ENCODE data around the gene MESP2. TPM values are rescaled to one million over a fixed set of nuclear protein-coding genes. Genes with fewer than 3 reads are reported as not detected.
"Not testable (repeated sequence)": the region's sequence is repeated elsewhere in the genome, so short reads cannot be mapped to it uniquely, and the experiment has no call there.

MESP2 gene
- total and polyA plus RNA-seq, 2 of the 8 experiments (the other 6 are each of a cell fraction or from before 2014, with no cell fraction given) = 0.35 to 0.80 TPM

GRCh38 chr15:89782619-89782950, 6.5 kb downstream of the MESP2 start:
- H3K23me2 ChIP-seq (ENCODE audit: low read depth, low read length); H3K4me3 ChIP-seq (ENCODE audit: extremely low read depth in 1 of 4, insufficient read depth in 2 of 4, low read depth in 3 of 4, low read length in 4 of 4); H3K4me2 ChIP-seq (ENCODE audit: insufficient read depth in 1 of 2, low read depth in 2 of 2, low read length in 2 of 2); H3K14ac ChIP-seq (ENCODE audit: insufficient read length); H2AFZ ChIP-seq (ENCODE audit: low read length); FAIRE-seq; H3K23ac ChIP-seq (ENCODE audit: insufficient read length); H4K91ac ChIP-seq (replicated peaks; ENCODE audit: insufficient read length, low read length); H3K4ac ChIP-seq (replicated peaks; ENCODE audit: insufficient read length, low read depth, low read length); H4K8ac ChIP-seq (ENCODE audit: extremely low read depth, insufficient read depth, low read length); H2AK5ac ChIP-seq (ENCODE audit: low read depth, low read length); H4K5ac ChIP-seq (ENCODE audit: insufficient read length, low read depth, low read length); H2BK20ac ChIP-seq (ENCODE audit: low read length); H3K27ac ChIP-seq (ENCODE audit: low read depth, low read length); H3K18ac ChIP-seq (ENCODE audit: extremely low read depth, low read length); H3K56ac ChIP-seq (replicated peaks; ENCODE audit: insufficient read length, low read depth, low read length); H2BK12ac ChIP-seq (ENCODE audit: low read depth, low read length); H2BK120ac ChIP-seq (replicated peaks; ENCODE audit: low read depth, low read length); H3K36me3 ChIP-seq (ENCODE audit: control insufficient read depth in 2 of 4, insufficient read depth in 4 of 4, low read length in 3 of 4); H4K20me1 ChIP-seq (replicated peaks in 1 of 2; ENCODE audit: control insufficient read depth in 1 of 2, insufficient read depth in 2 of 2, low read length in 2 of 2); H2BK5ac ChIP-seq (ENCODE audit: low read depth, low read length); H2BK15ac ChIP-seq (ENCODE audit: low read length); H3K9ac ChIP-seq (replicated peaks in 1 of 4; ENCODE audit: extremely low read depth in 1 of 4, low read depth in 3 of 4, low read length in 3 of 4); H3K9me3 ChIP-seq (ENCODE audit: insufficient read depth in 2 of 2, low read depth in 1 of 2, low read length in 1 of 2); DNase-seq (ENCODE audit: low read depth in 1 of 2, low spot score in 2 of 2); H3K79me1 ChIP-seq (ENCODE audit: low read depth, low read length); H3K79me2 ChIP-seq (ENCODE audit: control insufficient read depth in 1 of 2, insufficient read depth in 2 of 2, low read length in 2 of 2): not testable (repeated sequence)
- 92% methylated on average over 9 of the region's 9 CpGs; no CpG with 5 or more reads in 1 of the 2 experiments for WGBS, 2 experiments (ENCODE audit: extremely low coverage in 1 of 2, insufficient coverage in 1 of 2, insufficient read length in 1 of 2, insufficient replicate concordance in 2 of 2, low coverage in 1 of 2, low lambda C conversion rate in 2 of 2, missing lambda C conversion rate in 1 of 2)
- ChIA-PET POLR2A (ENCODE audit: partially characterized antibody) (interaction anchor here (1.4 to 1.5 kb wide), 2 partner anchors 15 to 24 kb away, joined by 3 to 4 read pairs; no protein-coding TSS in a partner anchor), CTCF (ENCODE audit: partially characterized antibody) (interaction anchor here (0.7 to 2.8 kb wide), 11 partner anchors 8 to 92 kb away, joined by 3 to 23 read pairs (median 4); no protein-coding TSS in a partner anchor)
- Histone ChIP-seq H3K27me3 (replicated peaks in 1 of 4; ENCODE audit: control insufficient read depth in 3 of 4, extremely low read depth in 1 of 4, insufficient read depth in 3 of 4, low read length in 3 of 4) (peaks cover 2 to 12% (median 8%) of the 10 kb centered on the region in 4 experiments; a peak in 5 of 7 replicates), H3K4me1 (replicated peaks in 1 of 4; ENCODE audit: control insufficient read depth in 3 of 4, insufficient read depth in 4 of 4, low read length in 3 of 4) (peaks cover 6 to 14% (median 10%) of the 10 kb centered on the region in 4 experiments)
